ENCODE measurements around the gene NCLN.
"Not testable (repeated sequence)": the region's sequence is repeated elsewhere in the genome, so short reads cannot be mapped to it uniquely, and the experiment has no call there.

NCLN gene

GRCh38 chr19:3186160-3186688, 494 bp downstream of the NCLN start:
- DNase-seq, result no peak

- DNase-seq, result no peak
Measured at GRCh38 chr19:3186891-3187661, 1.3 kb downstream of the NCLN start.

GRCh38 chr19:3187662-3188511, 2.2 kb downstream of the NCLN start:
- DNase-seq, result no peak

- DNase-seq, result no peak
Measured at GRCh38 chr19:3188627-3189596, 3.2 kb downstream of the NCLN start.

GRCh38 chr19:3189702-3190469, 4.2 kb downstream of the NCLN start:
- no peak for DNase-seq

GRCh38 chr19:3190470-3190770, 4.7 kb downstream of the NCLN start:
- DNase-seq, result no peak

- DNase-seq, result no peak
Measured at GRCh38 chr19:3190921-3191805, 5.4 kb downstream of the NCLN start.

GRCh38 chr19:3191806-3192104, 6.0 kb downstream of the NCLN start:
- not testable (repeated sequence) for DNase-seq

GRCh38 chr19:3192228-3192635, 6.5 kb downstream of the NCLN start:
- no peak for DNase-seq

GRCh38 chr19:3192684-3193083, 7.0 kb downstream of the NCLN start:
- DNase-seq, result no peak

- DNase-seq, result no peak
Measured at GRCh38 chr19:3193256-3194105, 7.8 kb downstream of the NCLN start.

- no peak for DNase-seq
Measured at GRCh38 chr19:3194106-3195087, 8.7 kb downstream of the NCLN start.

GRCh38 chr19:3196064-3196932, 10.6 kb downstream of the NCLN start:
- no peak for DNase-seq

GRCh38 chr19:3196933-3197205, 11.1 kb downstream of the NCLN start:
- DNase-seq, result no peak

GRCh38 chr19:3198901-3199700, 13.4 kb downstream of the NCLN start:
- no peak for DNase-seq

GRCh38 chr19:3201072-3201700, 15.5 kb downstream of the NCLN start:
- no peak for DNase-seq

- DNase-seq, result no peak
Measured at GRCh38 chr19:3201911-3202310, 16.2 kb downstream of the NCLN start.
